A549 (cell line): ENCODE data around the gene PIK3IP1.

Experiments used
- CEBPB ChIP-seq, 2 experiments: fragments of >200 bp in 1 of 2; sonication (Bioruptor Twin) in 1 of 2; formaldehyde crosslinking in 1 of 2; IDR thresholded peaks; 2 replicates each; pipeline ENCODE4 v1.6.1; 2012 to 2016
- ELK1 ChIP-seq: fragments of 150-350 bp; IDR thresholded peaks from 2 replicates; pipeline ENCODE4 v1.6.1; 2014; ENCODE audit warnings: low read depth, mild to moderate bottlenecking, low read length
- MAFK ChIP-seq: fragments of 450-650 bp; IDR thresholded peaks from 2 replicates; pipeline ENCODE4 v1.6.1; 2014; ENCODE audit not compliant: partially characterized antibody
- MYC ChIP-seq: IDR thresholded peaks from 2 replicates; pipeline ENCODE4 v1.6.1; 2012; ENCODE audit warnings: mild to moderate bottlenecking, inconsistent platforms, low read length, improper control_type of control experiment, borderline replicate concordance
- NFE2L2 ChIP-seq: fragments of 150-350 bp; conservative IDR thresholded peaks from 2 replicates; pipeline ENCODE4 v1.6.1; 2014; ENCODE audit warnings: low read length
- NPAS2 ChIP-seq: fragments of 250-450 bp; sonication (Bioruptor Pico); IDR thresholded peaks from 2 replicates; pipeline ENCODE4 v1.8.0; 2022; ENCODE audit warnings: mild to moderate bottlenecking, moderate library complexity, borderline replicate concordance
- POLR2A ChIP-seq: IDR thresholded peaks from 2 replicates; pipeline ENCODE4 v1.6.1; 2012; ENCODE audit warnings: mild to moderate bottlenecking, low read length
- RAD21 ChIP-seq, 2 experiments: fragments of >200 bp in 1 of 2; sonication (Bioruptor Twin) in 1 of 2; formaldehyde crosslinking in 1 of 2; IDR thresholded peaks in 1 of 2; conservative IDR thresholded peaks in 1 of 2; 2 replicates in 1 of 2; 3 replicates in 1 of 2; pipeline ENCODE4 v1.6.1; 2012 to 2018; ENCODE audit warnings: inconsistent platforms in 1 of 2
- RFX5 ChIP-seq: fragments of 450-650 bp; IDR thresholded peaks from 2 replicates; pipeline ENCODE4 v1.7.1; 2014; ENCODE audit warnings: antibody characterized with exemption, mild to moderate bottlenecking, moderate library complexity
- TF ChIP-seq, protein P1 (sequence below): fragments of >200 bp; sonication (Bioruptor Twin); formaldehyde crosslinking; IDR thresholded peaks from 3 replicates; pipeline ENCODE4 v1.5.1; 2016

DNA sequence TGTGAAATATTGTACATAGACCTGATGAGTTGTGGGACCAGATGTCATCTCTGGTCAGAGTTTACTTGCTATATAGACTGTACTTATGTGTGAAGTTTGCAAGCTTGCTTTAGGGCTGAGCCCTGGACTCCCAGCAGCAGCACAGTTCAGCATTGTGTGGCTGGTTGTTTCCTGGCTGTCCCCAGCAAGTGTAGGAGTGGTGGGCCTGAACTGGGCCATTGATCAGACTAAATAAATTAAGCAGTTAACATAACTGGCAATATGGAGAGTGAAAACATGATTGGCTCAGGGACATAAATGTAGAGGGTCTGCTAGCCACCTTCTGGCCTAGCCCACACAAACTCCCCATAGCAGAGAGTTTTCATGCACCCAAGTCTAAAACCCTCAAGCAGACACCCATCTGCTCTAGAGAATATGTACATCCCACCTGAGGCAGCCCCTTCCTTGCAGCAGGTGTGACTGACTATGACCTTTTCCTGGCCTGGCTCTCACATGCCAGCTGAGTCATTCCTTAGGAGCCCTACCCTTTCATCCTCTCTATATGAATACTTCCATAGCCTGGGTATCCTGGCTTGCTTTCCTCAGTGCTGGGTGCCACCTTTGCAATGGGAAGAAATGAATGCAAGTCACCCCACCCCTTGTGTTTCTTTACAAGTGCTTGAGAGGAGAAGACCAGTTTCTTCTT, 12.3 kb downstream of the PIK3IP1 start:
- TF ChIP-seq POLR2A, result no peak
- TF ChIP-seq, protein P1, sequence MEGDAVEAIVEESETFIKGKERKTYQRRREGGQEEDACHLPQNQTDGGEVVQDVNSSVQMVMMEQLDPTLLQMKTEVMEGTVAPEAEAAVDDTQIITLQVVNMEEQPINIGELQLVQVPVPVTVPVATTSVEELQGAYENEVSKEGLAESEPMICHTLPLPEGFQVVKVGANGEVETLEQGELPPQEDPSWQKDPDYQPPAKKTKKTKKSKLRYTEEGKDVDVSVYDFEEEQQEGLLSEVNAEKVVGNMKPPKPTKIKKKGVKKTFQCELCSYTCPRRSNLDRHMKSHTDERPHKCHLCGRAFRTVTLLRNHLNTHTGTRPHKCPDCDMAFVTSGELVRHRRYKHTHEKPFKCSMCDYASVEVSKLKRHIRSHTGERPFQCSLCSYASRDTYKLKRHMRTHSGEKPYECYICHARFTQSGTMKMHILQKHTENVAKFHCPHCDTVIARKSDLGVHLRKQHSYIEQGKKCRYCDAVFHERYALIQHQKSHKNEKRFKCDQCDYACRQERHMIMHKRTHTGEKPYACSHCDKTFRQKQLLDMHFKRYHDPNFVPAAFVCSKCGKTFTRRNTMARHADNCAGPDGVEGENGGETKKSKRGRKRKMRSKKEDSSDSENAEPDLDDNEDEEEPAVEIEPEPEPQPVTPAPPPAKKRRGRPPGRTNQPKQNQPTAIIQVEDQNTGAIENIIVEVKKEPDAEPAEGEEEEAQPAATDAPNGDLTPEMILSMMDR, result no peak
- no peak for TF ChIP-seq CEBPB (IDR thresholded peaks at IDR 0.05)
- no peak for TF ChIP-seq MYC
- TF ChIP-seq MAFK, result no peak
- TF ChIP-seq NFE2L2, result no peak
- TF ChIP-seq RFX5, result no peak
- no peak for TF ChIP-seq NPAS2
- no peak for TF ChIP-seq RAD21 (conservative IDR thresholded peaks at IDR 0.05 in 1 of 2, IDR thresholded peaks at IDR 0.05 in 1 of 2)
- no peak for TF ChIP-seq ELK1
